MM.1S (cell line): Measurements from ENCODE around the gene HSPG2.

Experiments
- CTCF ChIP-seq: fragments of 300-600 bp; sonication (generic); IDR thresholded peaks from 2 replicates; pipeline ENCODE4 v1.5.1; 2016; ENCODE audit warnings: antibody characterized with exemption, low read length, mixed read lengths
- EZH2 ChIP-seq: fragments of 300-600 bp; sonication (generic); optimal IDR thresholded peaks from 2 replicates; pipeline ENCODE3; 2017; ENCODE audit warnings: low read depth, mild to moderate bottlenecking, antibody characterized with exemption, low read length, mixed read lengths
- EZH2phosphoT487 ChIP-seq: fragments of 300-600 bp; sonication (generic); IDR thresholded peaks from 2 replicates; pipeline ENCODE4 v1.6.1; 2018; ENCODE audit warnings: antibody characterized with exemption, low read length

DNA sequence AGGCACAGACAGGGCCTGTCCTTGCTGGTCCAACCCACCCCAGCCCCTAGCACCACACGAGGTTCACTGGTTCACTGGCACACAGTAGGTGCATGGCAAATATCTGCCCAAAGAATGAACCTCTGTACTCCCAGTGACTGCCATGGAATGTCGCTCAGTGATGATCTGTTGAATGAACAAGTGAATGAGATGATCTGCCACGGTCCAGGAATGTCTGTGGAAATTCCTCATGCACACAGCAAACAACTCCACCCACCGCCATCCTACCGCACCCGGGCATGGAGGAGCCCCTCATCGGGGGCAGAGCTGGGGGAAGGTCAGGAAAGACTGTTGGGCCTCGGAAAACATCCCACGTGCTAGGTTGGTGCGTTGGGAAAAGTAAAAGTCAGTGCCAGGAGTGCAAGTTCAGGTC, 1.7 kb downstream of the HSPG2 start:
- no peak for TF ChIP-seq CTCF
- TF ChIP-seq EZH2phosphoT487 = no peak
- no peak for TF ChIP-seq EZH2
